BE2C (cell line): Measurements from ENCODE around the gene PABPC3.

Source experiments
- DNase-seq: peaks from one replicate; pipeline ENCODE4 v3.0.0-alpha.2; 2020
- H3K27me3 ChIP-seq: fragments of 250-450 bp; sonication (Bioruptor Pico); 2 replicates; pipeline ENCODE4 v1.5.1; 2020; ENCODE audit warnings: mild to moderate bottlenecking
- H3K36me3 ChIP-seq: fragments of 250-450 bp; sonication (Bioruptor Pico); 2 replicates; pipeline ENCODE4 v1.5.1; 2020; ENCODE audit warnings: mild to moderate bottlenecking
- H3K4me1 ChIP-seq: fragments of 250-450 bp; sonication (Bioruptor Pico); 2 replicates; pipeline ENCODE4 v1.5.1; 2020
- H3K4me3 ChIP-seq: 2 replicates; pipeline ENCODE4 v1.5.1; 2011; ENCODE audit warnings: low read depth, low read length
- H3K9me3 ChIP-seq: fragments of 250-450 bp; sonication (Bioruptor Pico); 2 replicates; pipeline ENCODE4 v1.5.1; 2020
- TF ChIP-seq, protein P1 (sequence below): IDR thresholded peaks from 2 replicates; pipeline ENCODE4 v1.5.1; 2012; ENCODE audit warnings: mild to moderate bottlenecking, low read depth, low read length

The PABPC3 gene

DNA sequence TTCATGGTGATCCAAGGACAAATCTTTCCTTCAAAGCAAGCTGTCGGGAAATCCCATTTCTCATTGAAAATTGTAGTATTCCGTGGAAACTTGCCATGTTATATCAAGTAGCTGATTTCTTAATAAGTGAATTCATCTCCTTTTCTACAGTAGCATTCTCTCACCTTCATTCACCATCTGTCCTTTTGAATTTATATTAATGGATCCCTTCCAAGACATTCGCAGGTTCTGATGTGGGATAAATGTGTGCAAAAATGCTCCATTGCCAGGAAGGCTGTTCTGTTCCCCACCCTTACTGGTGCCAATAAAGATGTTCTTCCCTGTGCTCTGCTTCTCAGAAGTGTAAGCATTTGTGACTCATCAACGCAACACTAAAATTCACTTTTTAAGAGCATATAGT, 40.0 kb downstream of the PABPC3 start:
- Histone ChIP-seq H3K9me3 (no peaks in the 10 kb centered on the region), H3K4me1 (no peaks in the 10 kb centered on the region), H3K4me3 (no peak overlapping the region), H3K36me3 (no peaks in the 10 kb centered on the region), H3K27me3 (peaks cover 24% of the 10 kb centered on the region)
- TF ChIP-seq, protein P1, sequence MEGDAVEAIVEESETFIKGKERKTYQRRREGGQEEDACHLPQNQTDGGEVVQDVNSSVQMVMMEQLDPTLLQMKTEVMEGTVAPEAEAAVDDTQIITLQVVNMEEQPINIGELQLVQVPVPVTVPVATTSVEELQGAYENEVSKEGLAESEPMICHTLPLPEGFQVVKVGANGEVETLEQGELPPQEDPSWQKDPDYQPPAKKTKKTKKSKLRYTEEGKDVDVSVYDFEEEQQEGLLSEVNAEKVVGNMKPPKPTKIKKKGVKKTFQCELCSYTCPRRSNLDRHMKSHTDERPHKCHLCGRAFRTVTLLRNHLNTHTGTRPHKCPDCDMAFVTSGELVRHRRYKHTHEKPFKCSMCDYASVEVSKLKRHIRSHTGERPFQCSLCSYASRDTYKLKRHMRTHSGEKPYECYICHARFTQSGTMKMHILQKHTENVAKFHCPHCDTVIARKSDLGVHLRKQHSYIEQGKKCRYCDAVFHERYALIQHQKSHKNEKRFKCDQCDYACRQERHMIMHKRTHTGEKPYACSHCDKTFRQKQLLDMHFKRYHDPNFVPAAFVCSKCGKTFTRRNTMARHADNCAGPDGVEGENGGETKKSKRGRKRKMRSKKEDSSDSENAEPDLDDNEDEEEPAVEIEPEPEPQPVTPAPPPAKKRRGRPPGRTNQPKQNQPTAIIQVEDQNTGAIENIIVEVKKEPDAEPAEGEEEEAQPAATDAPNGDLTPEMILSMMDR = no peak
- no peak for DNase-seq

DNA sequence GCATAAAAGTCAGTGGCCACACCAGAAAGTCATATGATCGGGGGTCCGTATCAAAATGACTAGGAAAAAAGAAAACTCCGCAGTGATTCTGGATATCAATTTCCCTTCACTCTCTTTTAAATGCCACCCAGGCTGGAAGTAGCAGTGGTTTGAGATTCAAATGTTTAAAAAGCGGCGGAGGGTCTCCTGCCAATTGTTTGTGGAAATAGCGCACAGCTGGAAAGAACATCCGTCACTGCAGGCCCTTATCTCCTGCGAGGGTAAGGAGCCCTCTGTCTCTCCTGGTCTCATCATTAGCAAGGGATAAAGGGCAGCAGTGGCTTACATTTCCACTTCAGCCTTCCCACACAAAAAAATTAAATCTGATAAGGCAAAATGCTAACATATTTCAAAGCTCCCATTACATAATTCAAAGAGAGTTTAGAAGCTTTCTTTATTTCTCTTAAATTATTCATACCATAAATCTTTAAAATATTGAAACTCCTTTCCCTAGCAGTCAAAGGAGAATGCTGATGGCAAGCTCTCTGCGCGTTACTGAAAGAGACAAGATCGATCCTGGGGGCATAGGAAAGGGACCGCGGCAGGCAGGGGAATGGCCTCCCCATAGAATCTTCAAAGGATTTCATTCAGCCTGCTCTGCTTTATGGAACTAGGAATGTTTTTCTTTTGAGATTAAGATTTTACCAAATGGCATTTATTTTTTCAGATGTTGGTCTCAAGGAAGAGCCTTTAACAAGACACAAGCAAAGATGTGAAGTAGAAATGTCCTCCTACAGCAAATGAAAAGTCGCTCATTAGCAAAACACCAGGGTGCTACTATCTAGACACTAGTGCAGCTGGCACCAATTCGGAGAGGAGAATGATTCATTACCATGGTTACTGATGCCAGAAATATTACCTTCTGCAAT, 41.2 kb downstream of the PABPC3 start:
- TF ChIP-seq, protein P1 = no peak
- Histone ChIP-seq H3K36me3 (no peaks in the 10 kb centered on the region), H3K9me3 (no peaks in the 10 kb centered on the region), H3K4me3 (no peak overlapping the region), H3K4me1 (no peaks in the 10 kb centered on the region), H3K27me3 (peaks cover 24% of the 10 kb centered on the region)
- no peak for DNase-seq

DNA sequence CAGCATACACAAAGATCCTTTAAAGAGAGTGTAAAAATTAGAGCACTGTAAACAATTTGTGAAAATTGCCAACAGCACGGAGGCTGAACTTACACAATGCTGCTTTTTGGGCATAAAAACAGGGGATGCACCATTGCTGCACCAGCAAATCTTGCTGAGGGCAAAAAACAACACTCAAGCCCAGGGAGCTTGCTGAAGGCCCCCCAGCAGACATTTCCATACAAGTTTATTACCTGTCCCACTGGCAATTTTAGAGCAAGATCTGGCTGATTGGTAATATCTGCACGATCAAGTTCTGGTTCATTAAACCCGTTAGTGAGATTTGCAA, 41.8 kb downstream of the PABPC3 start:
- Histone ChIP-seq H3K4me3 (no peak overlapping the region), H3K36me3 (no peaks in the 10 kb centered on the region), H3K4me1 (no peaks in the 10 kb centered on the region)

DNA sequence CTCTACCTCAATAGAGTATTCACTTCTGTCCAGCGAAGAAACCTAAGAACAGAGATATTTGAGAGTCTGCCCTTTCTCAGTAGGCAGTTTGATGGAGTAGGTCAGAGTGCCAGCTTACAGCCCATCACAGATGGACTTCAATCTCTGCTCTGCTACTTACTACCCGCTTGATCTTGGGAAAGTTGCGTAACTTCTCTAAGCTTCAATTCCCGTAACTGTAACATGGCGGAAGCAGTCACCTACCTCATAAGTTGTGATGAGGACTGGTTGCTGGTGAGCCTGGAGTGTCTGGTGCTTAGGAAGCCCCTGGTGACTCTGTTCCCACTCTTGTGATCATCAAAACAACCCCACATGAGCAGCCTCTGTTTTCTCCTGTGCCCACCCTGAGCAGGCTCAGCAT, 45.1 kb downstream of the PABPC3 start:
- no peak overlapping the region for H3K4me3 ChIP-seq
- peaks cover 19% of the 10 kb centered on the region for H3K27me3 ChIP-seq
- TF ChIP-seq, protein P1 = no peak
- H3K36me3 ChIP-seq = no peaks in the 10 kb centered on the region
- H3K4me1 ChIP-seq = no peaks in the 10 kb centered on the region
- no peaks in the 10 kb centered on the region for H3K9me3 ChIP-seq
- DNase-seq = no peak

More for the DNA sequence above, 41.8 kb downstream of the PABPC3 start:
- TF ChIP-seq, protein P1 = no peak
- no peak for DNase-seq
- Histone ChIP-seq H3K9me3 (no peaks in the 10 kb centered on the region), H3K27me3 (peaks cover 24% of the 10 kb centered on the region)

DNA sequence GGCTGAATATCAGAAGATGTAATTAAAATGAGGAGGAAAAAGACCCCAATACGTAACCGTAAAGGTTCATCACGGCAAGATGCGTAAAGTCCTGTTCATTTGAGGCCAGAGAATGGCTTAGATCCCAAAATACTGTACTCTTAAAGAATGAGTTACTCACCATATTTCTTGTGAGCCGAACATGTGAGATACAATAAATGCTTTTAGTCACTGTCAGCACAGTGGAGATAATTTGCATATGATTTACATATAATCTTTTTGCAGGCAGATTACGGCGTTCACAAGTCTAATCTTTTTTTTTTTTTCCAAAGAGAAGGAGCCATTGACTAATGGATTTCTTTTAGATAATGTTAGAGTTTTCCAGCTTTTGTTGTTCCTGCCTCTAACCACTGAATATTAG, 47.8 kb downstream of the PABPC3 start:
- Histone ChIP-seq H3K4me3 (no peak overlapping the region), H3K36me3 (no peaks in the 10 kb centered on the region), H3K27me3 (no peaks in the 10 kb centered on the region; the same call in 1 of the 2 replicates), H3K4me1 (no peaks in the 10 kb centered on the region), H3K9me3 (no peaks in the 10 kb centered on the region)
- DNase-seq = no peak
- TF ChIP-seq, protein P1 = no peak
